ENCODE data around the gene DUSP14.

Gene DUSP14

GRCh38 chr17:37517881-37518280 is 28.2 kb downstream of the DUSP14 start:
- DNase-seq: no peak

- DNase-seq: no peak
Measured at GRCh38 chr17:37518826-37519225, 29.1 kb downstream of the DUSP14 start.

- no peak for DNase-seq
Measured at GRCh38 chr17:37519251-37519985, 29.7 kb downstream of the DUSP14 start.

GRCh38 chr17:37520174-37520573 is 30.5 kb downstream of the DUSP14 start:
- DNase-seq: no peak

GRCh38 chr17:37521821-37522220 is 32.1 kb downstream of the DUSP14 start:
- no peak for DNase-seq

- DNase-seq: no peak
Measured at GRCh38 chr17:37523715-37524219, 34.1 kb downstream of the DUSP14 start.

GRCh38 chr17:37527249-37527851 is 37.7 kb downstream of the DUSP14 start:
- no peak for DNase-seq

GRCh38 chr17:37530420-37530819 is 40.7 kb downstream of the DUSP14 start:
- DNase-seq: no peak

DNA sequence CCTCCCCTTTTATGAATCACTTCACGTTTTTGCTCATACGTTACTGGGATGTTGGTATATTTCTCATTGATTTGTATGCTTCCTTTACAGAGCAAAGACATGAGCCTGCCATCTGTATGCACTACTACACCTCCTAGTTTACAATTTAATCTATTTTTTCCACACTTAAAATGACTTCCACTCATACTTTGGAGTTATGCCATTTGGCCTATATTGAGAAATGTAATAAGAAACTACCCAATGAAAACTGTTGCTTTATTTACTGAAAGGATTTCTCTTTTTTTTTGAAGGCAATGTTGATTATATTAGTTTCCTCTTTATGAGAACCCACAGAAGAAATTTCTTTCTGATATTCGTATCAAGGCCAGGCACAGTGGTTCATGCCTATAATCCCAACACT is 43.1 kb downstream of the DUSP14 start:
- no peak for DNase-seq

- DNase-seq: no peak
Measured at GRCh38 chr17:37535906-37536305, 46.2 kb downstream of the DUSP14 start.

- no peak for DNase-seq
Measured at GRCh38 chr17:37538981-37539659, 49.4 kb downstream of the DUSP14 start.

DNA sequence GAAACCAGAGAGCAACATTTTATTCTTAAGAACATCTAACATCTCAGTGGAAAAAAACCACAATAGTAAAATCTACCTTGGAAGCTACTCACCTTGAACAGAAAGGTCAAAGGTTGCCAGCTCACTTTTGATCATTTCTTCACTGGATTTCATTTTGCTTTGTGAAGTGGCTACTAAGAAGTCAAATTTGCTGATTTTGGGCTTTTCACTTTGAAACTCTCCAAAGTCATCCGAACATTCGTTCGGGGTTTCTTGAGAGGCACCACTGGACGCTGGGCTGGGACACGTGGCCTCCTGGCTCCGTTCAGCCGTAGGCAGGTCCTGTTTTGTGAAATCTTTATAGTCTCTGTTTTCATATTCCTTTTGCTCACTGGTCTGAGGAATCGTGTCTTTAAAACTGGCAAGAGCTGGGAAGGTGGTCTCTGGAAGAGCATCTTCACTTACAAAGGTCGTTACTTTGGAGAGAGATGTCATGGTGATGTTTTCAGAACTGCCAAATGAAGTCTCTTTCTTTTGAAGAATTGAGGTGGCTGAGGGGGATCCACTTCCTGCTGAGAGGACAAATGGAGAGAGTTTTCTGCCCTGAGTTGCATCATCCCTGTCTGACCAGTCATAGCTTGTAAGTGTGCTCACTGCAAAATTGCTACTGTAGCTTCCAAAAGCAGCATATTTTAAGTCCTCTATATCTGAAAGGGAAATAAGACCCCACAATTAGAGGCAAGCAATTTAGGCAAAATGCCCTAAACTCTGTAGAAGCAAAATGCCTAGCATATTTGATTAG is 52.4 kb downstream of the DUSP14 start:
- DNase-seq: no peak

GRCh38 chr17:37543637-37544052 is 54.0 kb downstream of the DUSP14 start:
- DNase-seq: no peak

DNA sequence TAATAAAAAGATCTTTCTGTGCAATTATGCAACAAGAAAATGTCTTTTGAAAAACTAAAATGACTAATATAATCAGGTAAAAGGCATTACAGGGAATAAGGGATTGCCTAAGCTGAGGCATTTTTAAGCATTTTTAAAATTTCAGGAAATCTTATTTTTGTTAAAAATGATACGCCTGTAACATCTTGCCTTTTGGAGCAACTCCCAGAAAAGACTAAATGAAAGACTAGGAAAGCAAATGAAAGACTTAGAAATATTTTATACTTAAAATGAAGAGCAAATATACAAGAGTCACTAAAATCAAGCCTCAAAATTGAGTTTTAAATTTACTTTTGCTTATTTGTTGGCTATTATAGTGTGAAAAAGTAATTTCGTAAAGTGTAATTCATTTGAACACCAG is 55.8 kb downstream of the DUSP14 start:
- DNase-seq: no peak

DNA sequence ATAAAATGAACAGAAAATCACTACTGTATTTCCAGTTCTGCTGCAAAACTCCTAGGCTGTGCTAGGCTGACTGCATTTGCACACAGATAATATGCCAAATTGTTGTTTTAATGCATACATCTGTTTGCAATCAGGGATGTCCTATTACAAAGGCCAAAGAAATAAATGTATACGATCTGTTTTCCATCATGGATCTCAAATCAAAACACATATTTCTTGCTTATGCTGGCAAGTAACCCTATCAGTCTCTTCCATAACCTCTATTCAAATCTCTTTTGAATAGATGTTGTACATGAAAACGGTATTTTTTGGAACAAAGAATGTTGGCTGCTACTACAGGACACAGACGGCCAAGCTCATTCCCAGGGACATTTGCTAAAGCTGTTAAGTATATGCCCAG is 56.6 kb downstream of the DUSP14 start:
- DNase-seq: no peak

GRCh38 chr17:37547986-37548385 is 58.3 kb downstream of the DUSP14 start:
- DNase-seq: no peak

GRCh38 chr17:37551788-37552187 is 62.1 kb downstream of the DUSP14 start:
- DNase-seq: no peak

DNA sequence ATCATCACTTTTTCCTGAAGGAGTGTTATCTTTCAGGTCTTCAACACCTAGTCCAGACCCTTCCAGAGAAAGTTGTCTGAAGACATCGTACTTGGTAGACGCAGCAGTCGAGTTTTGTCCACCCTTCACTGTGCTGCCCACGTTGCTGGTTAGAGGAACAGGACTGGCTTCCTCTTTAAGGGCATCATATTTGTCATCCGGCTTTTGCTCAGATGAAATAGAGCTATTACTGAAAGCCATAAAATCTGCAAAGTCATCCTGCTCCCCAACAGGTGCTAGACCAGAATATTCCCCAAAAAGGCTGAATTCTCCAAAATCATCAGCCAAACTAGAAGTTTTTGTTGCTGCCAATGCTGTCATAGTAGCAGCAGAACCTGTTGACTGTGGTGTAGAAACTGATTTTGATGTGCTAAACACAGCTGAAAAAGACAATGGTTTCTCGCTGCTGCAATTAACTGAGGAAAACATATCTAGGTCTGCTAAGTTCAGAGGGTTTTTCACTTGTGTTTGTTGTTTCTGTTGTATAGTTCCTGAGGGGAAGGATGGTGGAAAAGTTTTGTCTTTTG is 63.8 kb downstream of the DUSP14 start:
- no peak for DNase-seq

DNA sequence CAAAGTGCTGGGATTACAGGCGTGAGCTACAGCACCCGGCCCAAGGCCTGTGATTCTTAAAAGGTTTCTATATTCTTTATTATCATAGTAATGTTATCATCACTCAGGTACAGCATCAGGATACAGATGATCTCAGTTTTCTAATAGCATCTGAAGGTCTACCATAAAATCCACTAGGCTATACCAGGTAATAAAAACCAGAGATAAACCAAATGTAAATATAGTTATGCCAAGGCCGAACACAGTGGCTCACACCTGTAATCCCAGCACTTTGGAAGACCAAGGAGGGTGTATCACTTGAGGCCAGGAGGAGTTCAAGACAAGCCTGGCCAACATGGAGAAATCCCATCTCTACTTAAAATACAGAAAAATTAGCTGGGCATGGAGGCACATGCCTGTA is 65.7 kb downstream of the DUSP14 start:
- no peak for DNase-seq

DNA sequence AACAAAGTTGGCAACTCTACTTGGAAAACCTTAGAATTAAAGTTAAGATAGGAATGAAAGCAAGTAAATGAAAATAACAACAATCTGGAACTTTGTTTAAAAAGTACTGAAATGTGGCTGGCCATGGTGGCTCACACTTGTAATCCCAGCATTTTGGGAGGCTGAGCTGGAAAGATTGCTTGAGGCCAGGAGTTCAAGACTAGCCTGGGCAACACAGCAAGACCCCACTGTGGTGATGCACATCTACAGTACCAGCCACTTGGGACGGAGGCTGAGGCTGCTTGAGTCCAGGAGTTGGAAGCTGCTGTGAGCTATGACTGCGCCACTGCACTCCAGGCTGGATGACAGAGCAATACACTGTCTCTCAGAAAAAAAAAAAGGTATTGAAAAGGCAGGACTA is 67.8 kb downstream of the DUSP14 start:
- DNase-seq: no peak

DNA sequence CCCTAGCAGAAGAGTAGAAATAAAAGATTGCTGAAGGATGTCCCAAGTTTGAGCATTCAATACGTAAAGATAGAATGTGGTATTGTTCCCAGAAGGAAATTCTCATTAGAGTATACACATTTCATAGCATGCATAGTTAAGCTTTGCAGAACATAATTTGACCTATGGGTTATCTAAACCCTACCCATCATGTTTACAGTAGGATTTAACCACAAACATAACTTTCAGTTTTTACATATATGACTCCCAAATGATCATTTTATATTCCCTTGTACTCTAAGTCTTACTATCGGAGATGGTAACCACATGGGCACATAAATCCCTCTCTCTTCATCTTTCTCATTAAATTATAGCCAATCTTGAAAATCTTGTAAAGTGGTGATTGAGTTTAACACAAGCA is 68.6 kb downstream of the DUSP14 start:
- no peak for DNase-seq

GRCh38 chr17:37562016-37562745 is 72.5 kb downstream of the DUSP14 start:
- no peak for DNase-seq

All from NK-92 treated with Interleukin-12 subunit alpha and Interleukin-12 subunit beta, amount 100 ng/mL, for 24 hours (cell line).